Karpas-422 (cell line): Measurements from ENCODE around the gene MEIKIN. TPM values are rescaled to one million over a fixed set of nuclear protein-coding genes. Genes with fewer than 3 reads are reported as not detected.
A peak's percentile ranks its signal among the peaks of the same experiment; 100 is the strongest.

Experiments
- DNase-seq: peaks from one replicate; pipeline ENCODE4 v3.0.0-alpha.2; 2015
- H2AFZ ChIP-seq: fragments of 200-600 bp; sonication (generic); 2 replicates; pipeline ENCODE4 v1.6.1; 2014; ENCODE audit warnings: antibody characterized with exemption, low read length, mixed read lengths
- H3K27ac ChIP-seq: fragments of 200-600 bp; sonication (generic); 2 replicates; pipeline ENCODE4 v1.5.1; 2014; ENCODE audit warnings: mild to moderate bottlenecking, low read length, moderate library complexity
- H3K27me3 ChIP-seq: fragments of 200-600 bp; sonication (generic); 2 replicates; pipeline ENCODE4 v1.6.1; 2014; ENCODE audit warnings: low read length, mixed read lengths
- H3K36me3 ChIP-seq: fragments of 200-600 bp; sonication (generic); 2 replicates; pipeline ENCODE4 v1.6.1; 2014; ENCODE audit warnings: low read length, mixed read lengths; ENCODE audit not compliant: insufficient read depth
- H3K4me1 ChIP-seq: fragments of 200-600 bp; sonication (generic); 2 replicates; pipeline ENCODE4 v1.6.1; 2014; ENCODE audit warnings: mild to moderate bottlenecking, low read length, mixed read lengths
- H3K4me2 ChIP-seq: fragments of 200-600 bp; sonication (generic); 2 replicates; pipeline ENCODE4 v1.6.1; 2014; ENCODE audit warnings: low read length, low read depth, mild to moderate bottlenecking; ENCODE audit not compliant: poor library complexity, severe bottlenecking
- H3K4me3 ChIP-seq: fragments of 200-600 bp; sonication (generic); 2 replicates; pipeline ENCODE4 v1.5.1; 2014; ENCODE audit warnings: mild to moderate bottlenecking, antibody characterized with exemption, low read length, mixed read lengths
- H3K79me2 ChIP-seq: fragments of 200-600 bp; sonication (generic); 2 replicates; pipeline ENCODE4 v1.6.1; 2014; ENCODE audit warnings: mild to moderate bottlenecking, low read length, mixed read lengths
- H3K9ac ChIP-seq: fragments of 200-600 bp; sonication (generic); 2 replicates; pipeline ENCODE4 v1.6.0; 2014; ENCODE audit warnings: low read length
- H3K9me2 ChIP-seq: fragments of 200-600 bp; sonication (generic), shearing (Covaris generic); replicated peaks from 2 replicates; pipeline ENCODE4 v1.6.0; 2014; ENCODE audit warnings: mild to moderate bottlenecking, low read length, moderate library complexity; ENCODE audit not compliant: insufficient read depth
- H3K9me3 ChIP-seq: fragments of 300-700, 200-600 bp; sonication (generic); 2 replicates; pipeline ENCODE4 v1.6.1; 2014; ENCODE audit warnings: low read length, mixed read lengths
- H4K20me1 ChIP-seq: fragments of 200-600 bp; sonication (generic); 2 replicates; pipeline ENCODE4 v1.6.1; 2014; ENCODE audit warnings: mild to moderate bottlenecking, antibody characterized with exemption, low read length, low read depth; ENCODE audit not compliant: insufficient read depth
- total RNA-seq: library from RNA; depleted of rRNA; stranded (reverse); fragments of >200 nt; shearing (Covaris generic); gene quantifications from 2 replicates; pipeline ENCODE4 v1.2.3, GENCODE V29; 2014; ENCODE audit warnings: low replicate concordance

Gene MEIKIN
- total RNA-seq, 1 experiment from 2014 or later: not detected

- DNase-seq: peak; percentile 63
- no peak overlapping the region for H3K27ac ChIP-seq
- no peak overlapping the region for H3K4me2 ChIP-seq
- 0 out of 2 replicates have a peak overlapping the region, but pooled peaks have one; percentile 24 for H3K9ac ChIP-seq
- no peaks in the 10 kb centered on the region for H3K79me2 ChIP-seq
- H2AFZ ChIP-seq: no peak overlapping the region
- no peaks in the 10 kb centered on the region for H3K9me2 ChIP-seq
- H3K4me1 ChIP-seq: peaks cover 3% of the 10 kb centered on the region; the same call in 1 of the 2 replicates
- H3K4me3 ChIP-seq: no peak overlapping the region
- no peaks in the 10 kb centered on the region for H4K20me1 ChIP-seq
- no peaks in the 10 kb centered on the region for H3K36me3 ChIP-seq
- no peaks in the 10 kb centered on the region for H3K27me3 ChIP-seq
- no peaks in the 10 kb centered on the region for H3K9me3 ChIP-seq
These were observed 134.8 kb downstream of the MEIKIN start for GRCh38 chr5:131810510-131811249.

GRCh38 chr5:131796793-131797693 is 148.4 kb downstream of the MEIKIN start, which contains the start of gene FNIP1:
Gene FNIP1 (minus strand): TSS chr5:131797017. CDS start chr5:131796921, 96 bp downstream.
- peak within 1 kb of the TSS; percentile 98 for H3K9ac ChIP-seq
- H3K9me3 ChIP-seq: no peaks in the 10 kb centered on the region
- H3K4me3 ChIP-seq: peak within 1 kb of the TSS; percentile 94
- H3K27me3 ChIP-seq: no peaks in the 10 kb centered on the region
- H4K20me1 ChIP-seq: no peaks in the 10 kb centered on the region; the same call in 1 of the 2 replicates
- H3K4me1 ChIP-seq: peaks cover 30% of the 10 kb centered on the region
- H3K9me2 ChIP-seq: no peaks in the 10 kb centered on the region; the same call in 1 of the 2 replicates
- peak within 1 kb of the TSS; percentile 62; the same call in 1 of the 2 replicates for H3K27ac ChIP-seq
- H3K36me3 ChIP-seq: peaks cover 7% of the 10 kb centered on the region; the same call in 1 of the 2 replicates
- peak; percentile 98 for DNase-seq
- H3K4me2 ChIP-seq: peak within 1 kb of the TSS; percentile 81
- H3K79me2 ChIP-seq: peaks cover 47% of the 10 kb centered on the region
- peak within 1 kb of the TSS; percentile 94 for H2AFZ ChIP-seq

- peak overlapping the region; percentile 98 for H3K9ac ChIP-seq
- H3K27ac ChIP-seq: peak overlapping the region; percentile 62; the same call in 1 of the 2 replicates
- peaks cover 7% of the 10 kb centered on the region; the same call in 1 of the 2 replicates for H3K36me3 ChIP-seq
- no peaks in the 10 kb centered on the region; the same call in 1 of the 2 replicates for H3K9me2 ChIP-seq
- H2AFZ ChIP-seq: peak overlapping the region; percentile 84; the same call in 1 of the 2 replicates
- H3K79me2 ChIP-seq: peaks cover 56% of the 10 kb centered on the region
- peak overlapping the region; percentile 81 for H3K4me2 ChIP-seq
- H3K9me3 ChIP-seq: no peaks in the 10 kb centered on the region
- H3K4me1 ChIP-seq: peaks cover 30% of the 10 kb centered on the region
- peak overlapping the region; percentile 94 for H3K4me3 ChIP-seq
- H3K27me3 ChIP-seq: no peaks in the 10 kb centered on the region
- H4K20me1 ChIP-seq: no peaks in the 10 kb centered on the region; the same call in 1 of the 2 replicates
- DNase-seq: peak; percentile 72
These were observed 149.3 kb downstream of the MEIKIN start for GRCh38 chr5:131795879-131796792.

- peak; percentile 57 for DNase-seq
- Histone ChIP-seq H3K9me2 (no peaks in the 10 kb centered on the region; the same call in 1 of the 2 replicates), H3K9me3 (no peaks in the 10 kb centered on the region), H2AFZ (no peak overlapping the region), H3K27me3 (no peaks in the 10 kb centered on the region), H3K9ac (peak overlapping the region; percentile 98), H3K4me2 (peak overlapping the region; percentile 81), H3K36me3 (peaks cover 7% of the 10 kb centered on the region; the same call in 1 of the 2 replicates), H3K79me2 (peaks cover 65% of the 10 kb centered on the region), H3K4me3 (peak overlapping the region; percentile 94), H3K27ac (0 out of 2 replicates have a peak overlapping the region, but pooled peaks have one; percentile 62), H3K4me1 (peaks cover 30% of the 10 kb centered on the region), H4K20me1 (no peaks in the 10 kb centered on the region; the same call in 1 of the 2 replicates)
These were observed 150.2 kb downstream of the MEIKIN start for GRCh38 chr5:131795228-131795627.

- H3K36me3 ChIP-seq: peaks cover 7% of the 10 kb centered on the region; the same call in 1 of the 2 replicates
- peak overlapping the region; percentile 98; the same call in 1 of the 2 replicates for H3K9ac ChIP-seq
- no peaks in the 10 kb centered on the region for H3K27me3 ChIP-seq
- peaks cover 30% of the 10 kb centered on the region for H3K4me1 ChIP-seq
- H4K20me1 ChIP-seq: no peaks in the 10 kb centered on the region; the same call in 1 of the 2 replicates
- H2AFZ ChIP-seq: no peak overlapping the region
- no peak overlapping the region for H3K27ac ChIP-seq
- H3K9me2 ChIP-seq: no peaks in the 10 kb centered on the region; the same call in 1 of the 2 replicates
- H3K4me3 ChIP-seq: peak overlapping the region; percentile 94
- peak overlapping the region; percentile 81 for H3K4me2 ChIP-seq
- no peaks in the 10 kb centered on the region for H3K9me3 ChIP-seq
- DNase-seq: no peak
- peaks cover 72% of the 10 kb centered on the region for H3K79me2 ChIP-seq
These were observed 150.9 kb downstream of the MEIKIN start for GRCh38 chr5:131794586-131794985.

- H3K27me3 ChIP-seq: no peaks in the 10 kb centered on the region
- no peak overlapping the region for H3K27ac ChIP-seq
- no peak overlapping the region for H2AFZ ChIP-seq
- peaks cover 7% of the 10 kb centered on the region; the same call in 1 of the 2 replicates for H3K36me3 ChIP-seq
- no peak for DNase-seq
- H3K4me2 ChIP-seq: no peak overlapping the region
- H3K4me1 ChIP-seq: peaks cover 32% of the 10 kb centered on the region
- no peak overlapping the region for H3K4me3 ChIP-seq
- no peaks in the 10 kb centered on the region; the same call in 1 of the 2 replicates for H3K9me2 ChIP-seq
- H4K20me1 ChIP-seq: no peaks in the 10 kb centered on the region; the same call in 1 of the 2 replicates
- no peak overlapping the region for H3K9ac ChIP-seq
- H3K79me2 ChIP-seq: peaks cover 88% of the 10 kb centered on the region
- no peaks in the 10 kb centered on the region for H3K9me3 ChIP-seq
These were observed 152.6 kb downstream of the MEIKIN start for GRCh38 chr5:131792896-131793295.

- no peak overlapping the region for H3K4me2 ChIP-seq
- DNase-seq: no peak
- peaks cover 29% of the 10 kb centered on the region for H3K4me1 ChIP-seq
- peaks cover 7% of the 10 kb centered on the region; the same call in 1 of the 2 replicates for H3K36me3 ChIP-seq
- no peaks in the 10 kb centered on the region; the same call in 1 of the 2 replicates for H4K20me1 ChIP-seq
- no peaks in the 10 kb centered on the region for H3K27me3 ChIP-seq
- no peak overlapping the region for H3K27ac ChIP-seq
- no peaks in the 10 kb centered on the region for H3K9me2 ChIP-seq
- no peak overlapping the region for H2AFZ ChIP-seq
- no peak overlapping the region for H3K4me3 ChIP-seq
- H3K9me3 ChIP-seq: no peaks in the 10 kb centered on the region
- peaks cover 98% of the 10 kb centered on the region for H3K79me2 ChIP-seq
- H3K9ac ChIP-seq: no peak overlapping the region
These were observed 153.6 kb downstream of the MEIKIN start for GRCh38 chr5:131791866-131792265.
